Muscle layer of duodenum (tissue), 2 donors: ENCODE measurements around the gene FRMD5.

ENCODE experiments used
- H3K27ac ChIP-seq: one replicate; pipeline ENCODE4 v1.7.0; 2013; ENCODE audit warnings: mild to moderate bottlenecking, low read length
- H3K27me3 ChIP-seq: one replicate; pipeline ENCODE4 v1.7.0; 2013; ENCODE audit warnings: low read depth, mild to moderate bottlenecking, control low read depth, low read length
- H3K36me3 ChIP-seq, 2 donors: one replicate each; pipeline ENCODE4 v1.7.0; 2013; ENCODE audit warnings: low read length in 2 of 2, control low read depth in 1 of 2, mild to moderate bottlenecking in 1 of 2; ENCODE audit not compliant: insufficient read depth in 2 of 2, control insufficient read depth in 1 of 2
- H3K4me1 ChIP-seq, 2 donors: one replicate each; pipeline ENCODE4 v1.7.0; 2013; ENCODE audit warnings: low read length in 2 of 2, mild to moderate bottlenecking in 2 of 2, control low read depth in 1 of 2, moderate library complexity in 1 of 2; ENCODE audit not compliant: insufficient read depth in 2 of 2, control insufficient read depth in 1 of 2
- H3K4me3 ChIP-seq, 2 donors: one replicate each; pipeline ENCODE4 v1.7.0; 2013; ENCODE audit warnings: low read length in 2 of 2, low read depth in 1 of 2, mild to moderate bottlenecking in 1 of 2
- H3K9me3 ChIP-seq, 2 donors: one replicate each; pipeline ENCODE4 v1.7.0; 2013; ENCODE audit warnings: low read length in 2 of 2, control low read depth in 1 of 2, mild to moderate bottlenecking in 1 of 2; ENCODE audit not compliant: control insufficient read depth in 1 of 2
- donor health status: healthy.

FRMD5 gene

GRCh38 chr15:44136991-44137477 is 58.0 kb downstream of the FRMD5 start:
- no peak overlapping the region for H3K27ac ChIP-seq
- H3K27me3 ChIP-seq = no peaks in the 10 kb centered on the region
- H3K4me3 ChIP-seq = no peak overlapping the region
- H3K36me3 ChIP-seq = no peaks in the 10 kb centered on the region
- H3K9me3 ChIP-seq = no peaks in the 10 kb centered on the region
- H3K4me1 ChIP-seq = no peaks in the 10 kb centered on the region

GRCh38 chr15:44132057-44132456 is 63.0 kb downstream of the FRMD5 start:
- Histone ChIP-seq H3K27me3 (no peaks in the 10 kb centered on the region), H3K27ac (no peak overlapping the region), H3K9me3 (no peaks in the 10 kb centered on the region), H3K36me3 (no peaks in the 10 kb centered on the region), H3K4me1 (no peaks in the 10 kb centered on the region), H3K4me3 (no peak overlapping the region)

- Histone ChIP-seq H3K27ac (no peak overlapping the region), H3K4me1 (no peaks in the 10 kb centered on the region), H3K9me3 (no peaks in the 10 kb centered on the region), H3K36me3 (no peaks in the 10 kb centered on the region), H3K27me3 (no peaks in the 10 kb centered on the region), H3K4me3 (no peak overlapping the region)
These were observed 64.3 kb downstream of the FRMD5 start for GRCh38 chr15:44130778-44131177.

GRCh38 chr15:44129911-44130310 is 65.2 kb downstream of the FRMD5 start:
- H3K27me3 ChIP-seq = no peaks in the 10 kb centered on the region
- no peaks in the 10 kb centered on the region for H3K36me3 ChIP-seq
- H3K4me1 ChIP-seq = no peaks in the 10 kb centered on the region
- H3K27ac ChIP-seq = no peak overlapping the region
- H3K4me3 ChIP-seq = no peak overlapping the region
- no peaks in the 10 kb centered on the region for H3K9me3 ChIP-seq

GRCh38 chr15:44128443-44128842 is 66.6 kb downstream of the FRMD5 start:
- H3K4me1 ChIP-seq = no peaks in the 10 kb centered on the region
- H3K4me3 ChIP-seq = no peak overlapping the region
- no peaks in the 10 kb centered on the region for H3K27me3 ChIP-seq
- H3K9me3 ChIP-seq = no peaks in the 10 kb centered on the region
- H3K36me3 ChIP-seq = no peaks in the 10 kb centered on the region
- no peak overlapping the region for H3K27ac ChIP-seq

- Histone ChIP-seq H3K9me3 (no peaks in the 10 kb centered on the region), H3K27me3 (no peaks in the 10 kb centered on the region), H3K27ac (no peak overlapping the region), H3K4me3 (no peak overlapping the region), H3K4me1 (no peaks in the 10 kb centered on the region), H3K36me3 (no peaks in the 10 kb centered on the region)
These were observed 69.2 kb downstream of the FRMD5 start for GRCh38 chr15:44125879-44126278.

GRCh38 chr15:44102675-44103254 is 92.3 kb downstream of the FRMD5 start:
- Histone ChIP-seq H3K27me3 (no peaks in the 10 kb centered on the region), H3K4me1 (peaks cover 0 to 15% of the 10 kb centered on the region in 2 donors), H3K27ac (no peak overlapping the region), H3K36me3 (no peaks in the 10 kb centered on the region), H3K9me3 (no peaks in the 10 kb centered on the region), H3K4me3 (no peak overlapping the region)

- H3K27ac ChIP-seq = no peak overlapping the region
These were observed 93.1 kb downstream of the FRMD5 start for GRCh38 chr15:44101944-44102343.

GRCh38 chr15:44101286-44101685 is 93.8 kb downstream of the FRMD5 start:
- no peak overlapping the region for H3K27ac ChIP-seq
- H3K36me3 ChIP-seq = no peaks in the 10 kb centered on the region
- H3K4me1 ChIP-seq = peaks cover 0 to 15% of the 10 kb centered on the region in 2 donors
- H3K4me3 ChIP-seq = no peak overlapping the region
- H3K27me3 ChIP-seq = no peaks in the 10 kb centered on the region
- H3K9me3 ChIP-seq = no peaks in the 10 kb centered on the region

More at GRCh38 chr15:44101944-44102343, 93.1 kb downstream of the FRMD5 start:
- peaks cover 0 to 15% of the 10 kb centered on the region in 2 donors for H3K4me1 ChIP-seq
- no peaks in the 10 kb centered on the region for H3K36me3 ChIP-seq
- no peaks in the 10 kb centered on the region for H3K27me3 ChIP-seq
- no peak overlapping the region for H3K4me3 ChIP-seq
- no peaks in the 10 kb centered on the region for H3K9me3 ChIP-seq

- Histone ChIP-seq H3K27me3 (no peaks in the 10 kb centered on the region), H3K36me3 (no peaks in the 10 kb centered on the region), H3K4me1 (peaks cover 0 to 15% of the 10 kb centered on the region in 2 donors), H3K4me3 (no peak overlapping the region), H3K27ac (no peak overlapping the region), H3K9me3 (no peaks in the 10 kb centered on the region)
These were observed 95.4 kb downstream of the FRMD5 start for GRCh38 chr15:44099671-44100070.

GRCh38 chr15:44097552-44097951 is 97.5 kb downstream of the FRMD5 start:
- Histone ChIP-seq H3K4me3 (no peak overlapping the region), H3K36me3 (no peaks in the 10 kb centered on the region), H3K27me3 (no peaks in the 10 kb centered on the region), H3K4me1 (peaks cover 0 to 11% of the 10 kb centered on the region in 2 donors), H3K27ac (no peak overlapping the region), H3K9me3 (no peaks in the 10 kb centered on the region)

- Histone ChIP-seq H3K4me1 (peaks cover 0 to 2% of the 10 kb centered on the region in 2 donors), H3K36me3 (no peaks in the 10 kb centered on the region), H3K27ac (no peak overlapping the region), H3K27me3 (no peaks in the 10 kb centered on the region), H3K9me3 (no peaks in the 10 kb centered on the region), H3K4me3 (no peak overlapping the region)
These were observed 98.5 kb downstream of the FRMD5 start for GRCh38 chr15:44096596-44096995.
